Stimulated activated CD4-positive, alpha-beta T cell treated with anti-CD3 and anti-CD28 coated beads, Interleukin-4, amount 100 ng/mL, for 1 hour (primary cell): ENCODE results near the gene ZNF124.
"Not testable (repeated sequence)": the region's sequence is repeated elsewhere in the genome, so short reads cannot be mapped to it uniquely, and the experiment has no call there.

ENCODE experiments used
- DNase-seq: peaks from one replicate; pipeline ENCODE4 v3.0.0-alpha.2; 2020

Gene ZNF124

GRCh38 chr1:247171875-247172563 is at the start of gene ZNF124:
Gene ZNF124 (minus strand): TSS chr1:247172020. CDS start chr1:247171877, 143 bp downstream.
- DNase-seq = not testable (repeated sequence)

- DNase-seq = not testable (repeated sequence)
These were observed 48.5 kb upstream of the ZNF124 start for GRCh38 chr1:247220280-247220679.

GRCh38 chr1:247218121-247218651 is 46.4 kb upstream of the ZNF124 start:
- no peak for DNase-seq

GRCh38 chr1:247216261-247216660 is 44.4 kb upstream of the ZNF124 start:
- no peak for DNase-seq

GRCh38 chr1:247212627-247213617 is 41.1 kb upstream of the ZNF124 start:
- no peak for DNase-seq

GRCh38 chr1:247212012-247212411 is 40.2 kb upstream of the ZNF124 start:
- DNase-seq = no peak

GRCh38 chr1:247211339-247211738 is 39.5 kb upstream of the ZNF124 start:
- no peak for DNase-seq

- peak; percentile 96 for DNase-seq
These were observed 38.7 kb upstream of the ZNF124 start for GRCh38 chr1:247210376-247211117.

GRCh38 chr1:247210062-247210375 is 38.2 kb upstream of the ZNF124 start:
- no peak for DNase-seq

GRCh38 chr1:247209396-247209795 is 37.6 kb upstream of the ZNF124 start:
- DNase-seq = no peak

GRCh38 chr1:247204177-247204647 is 32.4 kb upstream of the ZNF124 start:
- DNase-seq = no peak

- no peak for DNase-seq
These were observed 27.0 kb upstream of the ZNF124 start for GRCh38 chr1:247198781-247199180.

- DNase-seq = no peak
These were observed 22.1 kb upstream of the ZNF124 start for GRCh38 chr1:247193958-247194357.

GRCh38 chr1:247189981-247190798 is 18.4 kb upstream of the ZNF124 start:
- DNase-seq = no peak

GRCh38 chr1:247185667-247186066 is 13.8 kb upstream of the ZNF124 start:
- no peak for DNase-seq

- no peak for DNase-seq
These were observed 12.4 kb upstream of the ZNF124 start for GRCh38 chr1:247184254-247184653.

- DNase-seq = no peak
These were observed 11.2 kb upstream of the ZNF124 start for GRCh38 chr1:247182994-247183393.

GRCh38 chr1:247180581-247180980 is 8.8 kb upstream of the ZNF124 start:
- no peak for DNase-seq

GRCh38 chr1:247177755-247178154 is 5.9 kb upstream of the ZNF124 start:
- DNase-seq = no peak

GRCh38 chr1:247175458-247175857 is 3.6 kb upstream of the ZNF124 start:
- DNase-seq = no peak

GRCh38 chr1:247173431-247173830 is 1.6 kb upstream of the ZNF124 start:
- DNase-seq = no peak

GRCh38 chr1:247172996-247173395 is 1.2 kb upstream of the ZNF124 start:
- DNase-seq = no peak
